NCI-H1092 treated with DMSO at 0.1 percent for 48 hours (cell line): ENCODE results near the gene PRMT7.

Source experiments
- DNase-seq: peaks from one replicate; lab custom pipeline; 2025; lab: John Stamatoyannopoulos, UW

The PRMT7 gene, protein sequence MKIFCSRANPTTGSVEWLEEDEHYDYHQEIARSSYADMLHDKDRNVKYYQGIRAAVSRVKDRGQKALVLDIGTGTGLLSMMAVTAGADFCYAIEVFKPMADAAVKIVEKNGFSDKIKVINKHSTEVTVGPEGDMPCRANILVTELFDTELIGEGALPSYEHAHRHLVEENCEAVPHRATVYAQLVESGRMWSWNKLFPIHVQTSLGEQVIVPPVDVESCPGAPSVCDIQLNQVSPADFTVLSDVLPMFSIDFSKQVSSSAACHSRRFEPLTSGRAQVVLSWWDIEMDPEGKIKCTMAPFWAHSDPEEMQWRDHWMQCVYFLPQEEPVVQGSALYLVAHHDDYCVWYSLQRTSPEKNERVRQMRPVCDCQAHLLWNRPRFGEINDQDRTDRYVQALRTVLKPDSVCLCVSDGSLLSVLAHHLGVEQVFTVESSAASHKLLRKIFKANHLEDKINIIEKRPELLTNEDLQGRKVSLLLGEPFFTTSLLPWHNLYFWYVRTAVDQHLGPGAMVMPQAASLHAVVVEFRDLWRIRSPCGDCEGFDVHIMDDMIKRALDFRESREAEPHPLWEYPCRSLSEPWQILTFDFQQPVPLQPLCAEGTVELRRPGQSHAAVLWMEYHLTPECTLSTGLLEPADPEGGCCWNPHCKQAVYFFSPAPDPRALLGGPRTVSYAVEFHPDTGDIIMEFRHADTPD

DNA sequence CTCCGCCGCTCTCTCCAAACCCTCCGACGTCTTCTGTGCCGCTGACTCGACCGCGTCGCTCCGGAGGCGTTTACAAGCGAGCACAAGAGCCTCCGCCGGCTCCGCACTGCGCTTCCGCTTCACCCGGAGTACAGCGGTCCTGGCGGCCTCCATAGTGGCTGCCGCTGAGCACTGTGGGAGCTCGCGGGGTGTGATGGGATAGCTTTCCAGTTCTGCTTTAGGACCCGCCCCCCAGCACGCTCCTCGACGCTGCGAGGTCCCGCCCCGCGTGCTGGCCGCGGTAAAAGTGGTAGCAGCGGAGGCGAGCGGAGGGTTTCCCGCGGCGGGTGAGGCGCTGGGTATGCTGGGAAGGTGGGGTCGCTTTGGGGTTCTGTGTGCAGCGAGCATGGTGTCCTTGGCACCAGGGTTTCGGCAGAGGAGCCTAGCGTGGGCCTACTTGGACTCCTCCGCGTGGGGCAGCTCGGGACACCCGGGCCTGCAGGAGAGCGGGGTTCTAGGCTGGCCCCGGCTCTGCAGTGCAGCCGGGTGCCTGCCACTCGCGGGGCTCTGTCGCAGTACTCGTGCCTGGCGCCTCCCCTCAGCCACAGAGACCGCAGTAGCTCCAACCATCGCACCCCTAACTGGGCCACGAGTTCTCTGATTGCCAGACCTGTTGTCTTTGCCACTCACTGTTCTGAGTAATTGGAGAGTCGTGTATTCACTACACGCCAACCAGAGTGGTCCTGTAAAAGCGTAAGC lies at the start of gene PRMT7, which contains the start of gene SLC7A6OS:
TSS of gene PRMT7 (plus strand) at position 246 of the 738 bp plus-strand sequence. CDS start 4,961 bp downstream, outside the sequence.
TSS of gene SLC7A6OS (minus strand) at position 173 of the 738 bp plus-strand sequence. CDS start at position 153, 20 bp downstream.
- peak; percentile 92 for DNase-seq

DNA sequence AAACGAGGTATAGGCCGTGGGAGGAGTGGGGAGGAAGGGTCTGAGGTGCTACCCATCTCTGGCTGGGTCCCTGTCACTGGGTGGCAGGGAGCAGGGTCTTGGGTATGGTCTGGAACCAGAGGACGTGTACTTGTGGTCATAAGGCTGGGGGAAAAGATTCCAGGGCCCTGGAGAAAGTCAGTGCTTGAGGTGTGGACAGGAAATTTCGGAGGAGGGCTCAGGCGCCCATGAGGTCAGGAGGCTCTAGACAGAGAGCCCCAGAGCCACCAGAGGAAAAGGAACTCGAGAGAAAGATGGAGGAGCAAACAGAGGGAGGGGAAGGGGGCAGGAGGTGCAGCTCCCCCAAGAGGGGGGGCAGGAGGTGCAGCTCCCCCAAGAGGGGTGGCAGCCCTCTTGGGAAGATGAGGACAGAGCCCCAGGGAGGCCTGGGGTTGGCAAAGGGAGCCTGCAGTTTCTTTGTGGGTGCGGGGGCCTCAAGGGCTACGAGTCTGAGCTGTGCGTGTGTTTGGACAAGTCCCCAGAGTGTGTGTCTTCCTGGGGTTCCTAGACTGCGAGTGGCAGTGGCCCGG lies 47.2 kb upstream of the PRMT7 start:
- no peak for DNase-seq

- peak; percentile 65 for DNase-seq
These were observed 46.4 kb upstream of the PRMT7 start, which contains the start of gene SLC7A6 for GRCh38 chr16:68264128-68265077. Gene SLC7A6 (plus strand): TSS chr16:68264526. CDS start chr16:68274727, 10,201 bp downstream.

- peak; percentile 44 for DNase-seq
These were observed 45.5 kb upstream of the PRMT7 start for GRCh38 chr16:68265078-68265920.

DNA sequence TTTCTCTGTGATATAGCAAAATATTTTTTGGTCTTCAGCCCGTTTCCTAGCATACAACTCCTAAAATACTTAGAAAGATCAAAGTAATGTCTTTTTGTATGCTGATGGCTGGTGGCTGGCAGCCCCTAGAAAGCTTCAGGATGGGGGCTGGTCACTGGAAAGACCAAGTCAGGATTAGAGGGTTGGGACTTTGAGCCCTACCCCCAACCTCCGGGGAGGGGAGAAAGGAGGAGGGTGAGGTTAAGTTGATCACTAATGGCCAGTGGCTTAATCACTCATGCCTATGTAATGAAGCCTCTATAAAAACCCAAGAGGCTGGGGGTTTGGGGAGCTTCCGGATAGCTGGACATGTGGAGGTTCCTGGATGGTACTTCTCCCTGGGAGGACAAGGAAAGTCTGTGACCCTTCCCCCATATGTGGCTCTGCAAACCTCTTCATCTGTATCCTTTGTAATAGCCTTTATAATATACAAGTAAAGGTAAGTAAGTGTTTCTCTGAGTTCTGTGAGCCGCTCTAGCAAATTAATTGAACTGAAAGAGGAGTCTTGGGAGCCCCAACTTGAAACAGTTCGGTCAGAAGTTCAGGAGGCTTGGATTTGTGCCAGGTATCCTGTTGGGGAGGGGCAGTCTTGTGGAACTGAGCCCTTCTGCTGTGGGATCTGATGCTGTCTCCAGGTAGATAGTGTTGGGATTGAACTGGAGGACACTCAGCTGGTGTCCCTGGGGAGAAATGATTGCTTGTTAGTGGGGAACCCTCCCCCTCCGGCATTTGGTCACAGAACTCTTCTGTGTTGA lies 43.0 kb upstream of the PRMT7 start:
- DNase-seq: no peak

DNA sequence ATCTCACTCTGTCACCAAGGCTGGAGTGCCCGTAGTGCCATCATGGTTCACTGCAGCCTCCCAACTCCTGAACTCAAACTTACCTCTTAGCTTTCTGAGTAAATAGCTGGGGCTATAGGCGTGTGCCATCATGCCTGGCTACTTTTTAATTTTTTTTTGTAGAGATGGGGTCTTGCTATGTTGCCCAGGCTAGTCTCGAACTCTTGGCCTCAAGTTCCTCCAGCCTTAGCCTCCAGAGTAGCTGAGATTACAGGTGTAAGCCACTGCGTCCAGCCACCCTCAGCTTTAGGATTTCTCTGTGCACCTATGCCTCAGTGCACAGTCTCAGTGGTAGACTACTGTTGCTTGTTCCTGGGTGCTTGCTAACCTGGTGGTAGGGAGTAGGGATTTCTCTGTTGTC lies 41.0 kb upstream of the PRMT7 start:
- DNase-seq: no peak

GRCh38 chr16:68270353-68270752 lies 40.5 kb upstream of the PRMT7 start:
- no peak for DNase-seq

DNA sequence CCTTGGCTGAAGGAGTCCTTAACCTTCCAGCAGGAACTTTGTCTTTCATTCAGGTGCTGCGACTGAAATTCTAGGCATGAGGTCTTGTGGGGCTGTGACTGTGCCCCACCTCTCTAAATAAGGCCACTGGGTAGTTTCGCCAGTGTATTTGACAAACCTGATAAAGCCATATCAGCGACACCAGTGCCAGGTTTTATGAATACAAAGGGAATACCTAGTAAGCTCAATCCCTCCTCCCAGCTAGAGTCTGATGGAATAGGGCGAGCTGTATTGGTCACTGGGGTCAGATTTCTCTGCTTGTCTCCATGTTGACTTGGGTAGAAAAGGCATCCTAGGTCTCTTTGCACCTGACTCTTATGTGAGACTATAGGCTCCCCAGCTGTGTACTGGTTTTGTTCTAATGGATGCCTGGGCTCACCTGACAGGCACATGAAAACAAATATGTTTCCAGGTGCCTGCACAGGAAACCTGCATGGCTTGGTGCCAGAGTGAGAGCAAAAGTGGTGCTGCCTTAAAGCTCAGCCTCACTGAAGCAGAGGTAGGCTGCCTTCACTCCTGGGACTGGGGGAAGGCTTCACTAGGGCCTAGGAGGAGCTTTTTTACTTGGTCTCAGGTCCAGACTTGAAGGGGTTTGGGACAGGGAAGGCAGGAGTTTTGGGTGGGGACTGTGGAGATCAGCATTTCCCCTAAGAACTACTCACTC lies 38.2 kb upstream of the PRMT7 start:
- DNase-seq: no peak

- no peak for DNase-seq
These were observed 37.4 kb upstream of the PRMT7 start for GRCh38 chr16:68273459-68273858.

GRCh38 chr16:68273896-68274295 lies 36.9 kb upstream of the PRMT7 start:
- DNase-seq: no peak

DNA sequence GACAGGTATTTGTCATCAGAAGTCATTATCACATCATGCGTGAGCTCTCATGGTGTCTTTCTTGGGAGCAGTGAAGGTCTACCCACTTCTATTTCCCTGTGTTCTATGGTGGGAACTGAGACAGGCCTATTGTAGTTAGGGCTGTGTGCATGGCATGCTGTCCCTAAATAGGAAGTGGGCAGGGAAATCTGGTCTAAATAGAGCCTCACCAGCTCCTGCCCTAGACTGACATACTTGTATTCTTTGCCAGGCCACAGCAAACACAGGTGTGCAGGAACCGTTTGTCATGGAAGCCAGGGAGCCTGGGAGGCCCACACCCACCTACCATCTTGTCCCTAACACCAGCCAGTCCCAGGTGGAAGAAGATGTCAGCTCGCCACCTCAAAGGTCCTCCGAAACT lies 36.4 kb upstream of the PRMT7 start:
- DNase-seq: no peak

DNA sequence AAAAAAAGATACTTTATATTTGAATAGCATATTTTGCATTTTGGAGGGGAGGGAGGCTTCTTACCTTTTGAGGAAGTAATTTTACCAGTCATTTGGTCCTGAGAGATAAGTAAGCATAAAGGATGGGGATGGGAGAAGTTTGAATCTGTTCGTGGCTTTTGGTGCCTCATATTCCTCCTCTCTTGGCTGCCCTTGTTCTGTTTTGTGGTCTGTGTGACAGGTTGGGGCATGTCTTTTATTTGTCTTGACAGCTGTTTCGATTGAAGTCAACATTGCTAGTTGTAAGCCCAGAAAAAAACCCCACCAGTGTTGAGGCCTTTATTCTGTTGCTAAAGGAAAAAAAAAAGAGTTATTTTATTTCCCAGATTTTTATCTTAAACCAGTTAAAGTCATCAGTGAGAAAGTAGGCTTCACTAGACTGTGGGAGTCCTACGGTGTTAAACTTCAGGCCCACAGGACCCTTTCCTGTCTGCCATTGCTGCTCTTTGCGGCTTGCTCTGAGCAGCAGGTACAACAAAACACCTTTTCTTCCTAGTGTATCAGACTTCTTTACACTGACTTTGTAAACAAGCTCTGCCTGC lies 35.1 kb upstream of the PRMT7 start:
- no peak for DNase-seq

DNA sequence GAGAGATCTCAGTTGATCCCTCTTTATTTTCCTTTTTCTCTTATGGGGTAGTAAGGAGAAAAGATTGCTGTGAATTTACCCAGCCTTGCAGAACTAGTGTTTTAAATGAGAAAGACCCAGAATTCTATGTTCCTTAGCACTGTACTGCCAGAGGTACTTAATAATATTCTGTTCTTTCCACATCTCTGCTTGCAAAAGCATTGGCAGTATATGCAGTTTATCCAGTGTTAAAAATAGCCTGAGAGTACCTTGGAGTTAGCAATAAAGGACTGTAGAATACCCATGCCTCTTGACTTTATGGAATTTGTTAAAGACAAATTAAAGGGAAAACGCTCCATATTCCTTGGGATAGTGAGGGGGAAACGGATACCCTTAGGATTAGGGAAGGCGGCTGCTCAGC lies 34.6 kb upstream of the PRMT7 start:
- no peak for DNase-seq

GRCh38 chr16:68279726-68280558 lies 30.9 kb upstream of the PRMT7 start:
- no peak for DNase-seq

DNA sequence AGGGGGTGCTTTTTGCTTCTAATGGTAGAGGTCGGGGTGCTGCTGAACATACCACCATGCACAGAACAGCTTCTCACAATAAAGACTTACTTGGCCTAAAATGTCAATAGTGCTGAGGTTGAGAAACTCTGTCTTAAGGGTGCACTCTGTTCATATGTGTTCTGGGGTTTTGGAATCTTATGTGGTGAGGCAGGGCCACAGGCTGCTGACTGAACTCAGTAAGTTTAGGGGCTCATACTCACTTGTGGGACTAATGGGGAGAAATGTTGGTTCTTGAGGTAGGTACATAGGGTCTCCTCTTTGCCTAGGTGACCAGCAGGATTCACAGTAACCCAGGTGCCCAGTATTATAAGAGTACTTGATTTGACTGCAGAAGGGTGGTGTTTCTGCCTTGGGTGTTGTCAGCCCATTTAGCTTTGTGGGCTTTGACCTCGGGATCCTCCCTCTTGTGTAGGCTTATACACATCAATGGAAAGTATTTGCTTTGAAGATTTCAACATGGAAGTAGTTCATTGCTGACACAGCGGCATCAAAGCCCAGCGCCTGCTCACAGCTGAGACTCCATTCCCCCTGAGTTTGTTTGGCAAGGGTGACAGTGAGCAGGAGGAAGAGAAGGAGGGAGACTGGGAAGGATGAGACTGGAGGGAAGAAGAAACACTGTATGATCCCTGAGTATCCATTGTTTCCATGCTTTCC lies 29.3 kb upstream of the PRMT7 start:
- no peak for DNase-seq

- no peak for DNase-seq
These were observed 28.8 kb upstream of the PRMT7 start for GRCh38 chr16:68282064-68282452.

- DNase-seq: no peak
These were observed 27.5 kb upstream of the PRMT7 start for GRCh38 chr16:68283346-68283745.
